Hair follicular keratinocyte (primary cell): ENCODE data around the gene CFAP298. TPM values are rescaled to one million over a fixed set of nuclear protein-coding genes. Genes with fewer than 3 reads are reported as not detected.

ENCODE experiments used
- total RNA-seq: library from RNA; depleted of rRNA; stranded (reverse); fragments of >200 nt; gene quantifications from 2 replicates; pipeline ENCODE4 v1.2.3, GENCODE V29; 2015

The CFAP298 gene, protein sequence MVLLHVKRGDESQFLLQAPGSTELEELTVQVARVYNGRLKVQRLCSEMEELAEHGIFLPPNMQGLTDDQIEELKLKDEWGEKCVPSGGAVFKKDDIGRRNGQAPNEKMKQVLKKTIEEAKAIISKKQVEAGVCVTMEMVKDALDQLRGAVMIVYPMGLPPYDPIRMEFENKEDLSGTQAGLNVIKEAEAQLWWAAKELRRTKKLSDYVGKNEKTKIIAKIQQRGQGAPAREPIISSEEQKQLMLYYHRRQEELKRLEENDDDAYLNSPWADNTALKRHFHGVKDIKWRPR
- total RNA-seq, result 40.4 and 58.9 TPM in 2 replicates

DNA sequence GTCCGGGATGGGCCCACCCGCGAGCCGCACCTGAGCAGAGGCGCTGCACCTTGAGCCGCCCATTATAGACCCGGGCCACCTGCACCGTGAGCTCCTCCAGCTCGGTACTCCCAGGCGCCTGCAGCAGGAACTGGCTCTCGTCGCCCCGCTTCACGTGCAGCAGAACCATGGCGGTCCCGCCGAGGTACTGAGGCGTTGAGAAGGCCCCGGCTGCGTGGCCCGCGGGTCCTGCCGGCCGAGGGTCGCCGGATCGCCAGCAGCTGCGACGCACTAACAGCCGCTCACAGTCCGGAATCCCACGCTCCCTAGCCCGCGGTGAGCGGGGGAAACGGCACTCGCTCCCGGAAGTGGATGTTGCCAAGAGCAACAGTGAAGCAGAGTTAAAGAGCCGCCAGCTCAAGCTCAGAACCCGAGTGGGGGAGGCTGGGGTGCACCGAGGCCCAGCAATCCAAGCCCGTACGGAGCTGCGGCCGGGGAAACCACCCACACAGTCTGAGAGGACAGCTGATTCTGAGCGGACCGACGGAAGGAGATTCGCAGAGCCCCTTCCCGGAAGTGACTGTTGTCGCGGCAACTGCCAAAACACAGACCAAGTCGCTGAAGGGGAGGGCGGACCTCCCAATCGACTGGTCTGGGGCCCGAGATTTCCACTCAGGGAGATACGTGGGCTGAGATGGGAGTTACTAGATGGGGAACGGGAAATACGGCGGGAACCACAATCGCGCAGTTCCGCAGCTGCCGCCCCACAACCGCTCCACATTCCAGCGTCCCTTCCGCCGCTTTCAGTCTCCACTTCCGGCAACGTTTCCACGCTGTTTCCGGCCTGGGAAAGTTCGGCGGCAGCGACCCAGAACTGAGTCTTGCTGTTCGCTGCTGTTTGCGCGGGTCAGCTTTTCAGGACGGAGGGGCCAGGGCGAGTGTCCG is at the start of gene CFAP298:
CFAP298 (minus strand) TSS at position 303 of the 924 bp plus-strand sequence; CDS start at position 169, 134 bp downstream.

DNA sequence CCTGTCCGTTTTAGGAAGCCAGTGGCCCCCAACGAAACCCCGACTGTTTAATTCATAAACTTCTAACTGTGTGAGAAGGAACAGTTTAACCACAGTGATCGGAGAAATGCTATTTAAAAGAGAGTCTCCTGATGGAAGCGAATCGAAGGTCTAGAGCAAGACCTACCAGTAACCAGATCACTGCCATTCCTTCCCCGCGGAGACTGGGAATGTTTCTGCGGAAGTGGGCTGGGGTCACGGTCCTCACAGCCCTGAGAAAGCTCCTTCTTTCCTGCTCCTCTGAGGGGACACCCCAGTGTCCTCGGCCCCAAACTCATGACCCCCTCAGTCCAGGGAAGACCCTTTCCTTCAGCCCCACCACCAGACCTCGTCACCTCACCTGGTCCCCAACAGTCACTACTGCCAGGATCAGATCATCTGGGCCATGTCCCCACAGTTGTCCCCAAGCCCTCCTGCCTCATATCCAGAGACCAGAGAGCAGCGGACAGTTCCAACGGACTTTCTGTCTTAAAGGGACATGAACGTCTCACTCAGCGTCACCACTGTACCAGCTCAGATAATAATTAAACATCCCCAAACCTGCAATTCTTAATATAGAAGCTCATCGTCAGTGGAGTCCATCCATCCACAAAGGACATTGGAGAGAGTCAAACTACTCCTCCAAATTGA is 27.0 kb downstream of the CFAP298 start, which contains the start of gene TCP10L:
TCP10L (minus strand) TSS at position 482 of the 669 bp plus-strand sequence. CDS start 1,219 bp downstream, outside the sequence.

Other genes starting within 250 kb of the CFAP298 start
- 28.9 and 29.0 TPM in 2 replicates for gene URB1, start 219.4 kb downstream of the CFAP298 start, total RNA-seq
- gene EVA1C, start 199.7 kb downstream of the CFAP298 start, total RNA-seq, result 8.4 and 21.5 TPM in 2 replicates
- gene TCP10L, start 26.9 kb downstream of the CFAP298 start, total RNA-seq, result not detected in 2 replicates
- gene SYNJ1, start 115.6 kb upstream of the CFAP298 start, total RNA-seq, result 2.6 and 3.0 TPM in 2 replicates
- gene PAXBP1, start 159.4 kb upstream of the CFAP298 start, total RNA-seq, result 9.9 and 12.4 TPM in 2 replicates